Osteoblast (primary cell): ENCODE data around the gene RGS9. TPM values are rescaled to one million over a fixed set of nuclear protein-coding genes. Genes with fewer than 3 reads are reported as not detected.

Experiments used
- DNase-seq: peaks from one replicate; pipeline ENCODE4 v3.0.0; 2011; ENCODE audit warnings: low spot score, mixed read lengths; ENCODE audit not compliant: insufficient read length; ENCODE audit errors: missing footprints
- H2AFZ ChIP-seq: 2 replicates; pipeline ENCODE4 v1.6.0; 2011; ENCODE audit warnings: mild to moderate bottlenecking, low read length
- H3K27ac ChIP-seq: 2 replicates; pipeline ENCODE4 v1.5.1; 2011; ENCODE audit warnings: mild to moderate bottlenecking, low read depth, low read length, moderate library complexity
- H3K27me3 ChIP-seq: 2 replicates; pipeline ENCODE4 v1.6.0; 2012; ENCODE audit warnings: mild to moderate bottlenecking, control low read depth, inconsistent platforms, low read length, moderate library complexity; ENCODE audit not compliant: insufficient read depth
- H3K36me3 ChIP-seq: 2 replicates; pipeline ENCODE4 v1.5.1; 2011; ENCODE audit warnings: mild to moderate bottlenecking, low read length, control low read depth, moderate library complexity; ENCODE audit not compliant: insufficient read depth
- H3K4me1 ChIP-seq: 2 replicates; pipeline ENCODE4 v1.5.1; 2011; ENCODE audit warnings: mild to moderate bottlenecking, low read length, control low read depth, moderate library complexity; ENCODE audit not compliant: insufficient read depth
- H3K4me2 ChIP-seq: 2 replicates; pipeline ENCODE4 v1.6.0; 2011; ENCODE audit warnings: mild to moderate bottlenecking, low read length; ENCODE audit not compliant: insufficient read depth
- H3K4me3 ChIP-seq: fragments of 200-600 bp; sonication (generic); 3 replicates; pipeline ENCODE4 v1.5.1; 2012; ENCODE audit warnings: mild to moderate bottlenecking, low read length, inconsistent platforms; ENCODE audit not compliant: insufficient read depth
- H3K79me2 ChIP-seq: 2 replicates; pipeline ENCODE4 v1.6.0; 2012; ENCODE audit warnings: mild to moderate bottlenecking, low read length, control low read depth, inconsistent platforms; ENCODE audit not compliant: insufficient read depth
- H3K9me3 ChIP-seq: 2 replicates; pipeline ENCODE4 v1.5.1; 2011; ENCODE audit warnings: low read depth, low read length, control low read depth
- H4K20me1 ChIP-seq: 2 replicates; pipeline ENCODE4 v1.6.0; 2012; ENCODE audit warnings: mild to moderate bottlenecking, low read length, control low read depth; ENCODE audit not compliant: insufficient read depth
- CTCF ChIP-seq: IDR thresholded peaks from 2 replicates; pipeline ENCODE4 v1.5.1; 2011; ENCODE audit warnings: mild to moderate bottlenecking, low read depth, low read length, moderate library complexity; ENCODE audit errors: extremely low read depth
- total RNA-seq: library from RNA; depleted of rRNA; stranded (reverse); fragments of >200 nt; gene quantifications from 2 replicates; pipeline ENCODE4 v1.2.3, GENCODE V29; 2012

RGS9 gene
- total RNA-seq, 1 donor = 0.36 TPM

- no peaks in the 10 kb centered on the region for H3K79me2 ChIP-seq
- TF ChIP-seq CTCF = no peak
- H3K27ac ChIP-seq = peak overlapping the region; percentile 80
- DNase-seq = no peak
- peaks cover 17% of the 10 kb centered on the region for H3K27me3 ChIP-seq
- peak overlapping the region; percentile 78 for H3K4me3 ChIP-seq
- no peaks in the 10 kb centered on the region for H4K20me1 ChIP-seq
- H2AFZ ChIP-seq = peak overlapping the region; percentile 98
- peaks cover 11% of the 10 kb centered on the region for H3K4me1 ChIP-seq
- H3K4me2 ChIP-seq = peak overlapping the region; percentile 89
- no peaks in the 10 kb centered on the region for H3K36me3 ChIP-seq
- H3K9me3 ChIP-seq = no peaks in the 10 kb centered on the region
These were observed 13.2 kb upstream of the RGS9 start for GRCh38 chr17:65123757-65124675.

- Histone ChIP-seq H3K4me3 (no peak overlapping the region), H3K36me3 (no peaks in the 10 kb centered on the region), H2AFZ (no peak overlapping the region), H3K4me1 (peaks cover 4% of the 10 kb centered on the region), H4K20me1 (no peaks in the 10 kb centered on the region), H3K9me3 (no peaks in the 10 kb centered on the region), H3K4me2 (no peak overlapping the region), H3K79me2 (no peaks in the 10 kb centered on the region), H3K27ac (no peak overlapping the region), H3K27me3 (peaks cover 23% of the 10 kb centered on the region)
- no peak for TF ChIP-seq CTCF
- DNase-seq = no peak
These were observed 6.3 kb upstream of the RGS9 start for GRCh38 chr17:65130832-65131231.

- no peak overlapping the region for H3K27ac ChIP-seq
- H3K79me2 ChIP-seq = no peaks in the 10 kb centered on the region
- TF ChIP-seq CTCF = no peak
- H4K20me1 ChIP-seq = no peaks in the 10 kb centered on the region
- H3K4me1 ChIP-seq = peaks cover 4% of the 10 kb centered on the region
- no peak overlapping the region for H3K4me3 ChIP-seq
- H2AFZ ChIP-seq = no peak overlapping the region
- H3K9me3 ChIP-seq = no peaks in the 10 kb centered on the region
- peaks cover 23% of the 10 kb centered on the region for H3K27me3 ChIP-seq
- no peak for DNase-seq
- H3K4me2 ChIP-seq = no peak overlapping the region
- H3K36me3 ChIP-seq = no peaks in the 10 kb centered on the region
These were observed 5.9 kb upstream of the RGS9 start for GRCh38 chr17:65131240-65131639.

- no peak for TF ChIP-seq CTCF
- Histone ChIP-seq H3K4me2 (no peak overlapping the region), H3K79me2 (no peaks in the 10 kb centered on the region), H3K4me1 (peaks cover 4% of the 10 kb centered on the region), H3K27me3 (peaks cover 23% of the 10 kb centered on the region), H3K4me3 (no peak overlapping the region), H3K27ac (peak overlapping the region; percentile 45), H3K9me3 (no peaks in the 10 kb centered on the region), H2AFZ (no peak overlapping the region), H4K20me1 (no peaks in the 10 kb centered on the region), H3K36me3 (no peaks in the 10 kb centered on the region)
- peak; percentile 96 for DNase-seq
These were observed 5.2 kb upstream of the RGS9 start for GRCh38 chr17:65131946-65132345.
